Endodermal cell (in vitro differentiated cells): ENCODE measurements around the gene P2RY2. TPM values are rescaled to one million over a fixed set of nuclear protein-coding genes. Genes with fewer than 3 reads are reported as not detected.

Experiments
- DNase-seq: peaks from one replicate; pipeline ENCODE4 v3.0.0-alpha.2; 2017
- H3K27ac ChIP-seq: 2 replicates; pipeline ENCODE4 v1.5.1; 2013; ENCODE audit warnings: mild to moderate bottlenecking, low read depth, low read length, moderate library complexity
- H3K27me3 ChIP-seq: 2 replicates; pipeline ENCODE4 v1.6.1; 2013; ENCODE audit warnings: mild to moderate bottlenecking, low read length, moderate library complexity; ENCODE audit not compliant: insufficient read depth, control insufficient read depth, poor library complexity, severe bottlenecking
- H3K36me3 ChIP-seq: 2 replicates; pipeline ENCODE4 v1.7.0; 2013; ENCODE audit warnings: mild to moderate bottlenecking, low read length, moderate library complexity; ENCODE audit not compliant: control insufficient read depth, insufficient read depth
- H3K4me1 ChIP-seq: one replicate; pipeline ENCODE4 v1.7.0; 2013; ENCODE audit warnings: low read length; ENCODE audit not compliant: control insufficient read depth, insufficient read depth
- H3K4me3 ChIP-seq: 2 replicates; pipeline ENCODE4 v1.5.1; 2013; ENCODE audit warnings: mild to moderate bottlenecking, low read length, moderate library complexity
- H3K9ac ChIP-seq: 2 replicates; pipeline ENCODE4 v1.6.1; 2013; ENCODE audit warnings: mild to moderate bottlenecking, low read length, moderate library complexity; ENCODE audit not compliant: poor library complexity, severe bottlenecking; ENCODE audit errors: extremely low read depth
- H3K9me3 ChIP-seq: 2 replicates; pipeline ENCODE4 v1.6.1; 2013; ENCODE audit warnings: mild to moderate bottlenecking, low read length, moderate library complexity; ENCODE audit not compliant: control insufficient read depth
- H3K27ac Mint-ChIP-seq: 2 replicates; pipeline ENCODE4 v1.8.0; 2020; ENCODE audit warnings: mixed read lengths
- H3K27me3 Mint-ChIP-seq: 2 replicates; pipeline ENCODE4 v1.8.0; 2021; ENCODE audit warnings: mild to moderate bottlenecking, mixed read lengths; ENCODE audit not compliant: insufficient read depth
- H3K36me3 Mint-ChIP-seq: 2 replicates; pipeline ENCODE4 v1.8.0; 2020; ENCODE audit warnings: low read depth, mixed read lengths
- H3K4me1 Mint-ChIP-seq: 2 replicates; pipeline ENCODE4 v1.8.0; 2020; ENCODE audit warnings: mixed read lengths
- H3K4me3 Mint-ChIP-seq: 2 replicates; pipeline ENCODE4 v1.8.0; 2020; ENCODE audit warnings: mild to moderate bottlenecking, moderate library complexity, mixed read lengths
- H3K9me3 Mint-ChIP-seq: 2 replicates; pipeline ENCODE4 v1.8.0; 2020; ENCODE audit warnings: mild to moderate bottlenecking, mixed read lengths
- WGBS, 2 experiments: methylation state at CpG; one replicate each; pipeline versions ENCODE4 v1.1.5 to v1.1.7; 2013; ENCODE audit warnings: missing lambda C conversion rate in 2 of 2, mixed read lengths in 1 of 2; ENCODE audit not compliant: insufficient coverage in 1 of 2, insufficient read length in 1 of 2; 5-methylcytosine and 5-hydroxymethylcytosine counted together
- total RNA-seq, 2 donors: library from RNA; stranded (reverse); fragmentation: NEBNext Ultra II Directional in 1 of 2; extraction: Animal tissue kit (Norgen Biotek cat#: 25700) in 1 of 2; gene quantifications; 2 replicates in 1 of 2; 3 replicates in 1 of 2; pipeline ENCODE4 v1.2.1, GENCODE V29; 2021
- TF ChIP-seq, protein P1 (sequence below): fragments of 200-600 bp; sonication (generic); conservative IDR thresholded peaks from 2 replicates; pipeline ENCODE4 v1.5.0; 2021; ENCODE audit warnings: antibody characterized with exemption, mild to moderate bottlenecking

Gene P2RY2
- total RNA-seq, 2 donors from 2014 or later: 0.60 to 0.62 TPM

DNA sequence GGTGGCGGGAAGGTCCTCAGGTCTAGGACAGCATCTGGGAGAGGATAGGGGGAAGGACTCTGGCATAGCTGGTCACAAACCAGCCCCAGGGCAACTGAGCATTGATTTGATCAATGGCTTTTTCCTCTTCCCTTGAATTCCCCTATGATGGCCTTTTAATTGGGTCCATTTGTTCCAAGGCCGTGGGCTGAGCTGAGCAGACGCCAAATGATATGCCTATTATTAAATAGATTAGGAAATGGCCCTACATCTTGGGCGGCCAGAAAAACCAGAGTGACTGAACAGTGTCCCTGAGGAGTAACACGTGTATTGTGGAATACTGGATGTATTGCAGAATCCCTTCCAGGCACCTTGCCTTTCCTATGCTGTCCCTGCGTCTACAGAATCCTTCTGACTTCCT, 27.4 kb downstream of the P2RY2 start:
- Mint-ChIP-seq H3K9me3 (no peaks in the 10 kb centered on the region), H3K27me3 (peaks cover 3% of the 10 kb centered on the region), H3K4me1 (peaks cover 11% of the 10 kb centered on the region), H3K36me3 (no peaks in the 10 kb centered on the region), H3K4me3 (no peak overlapping the region), H3K27ac (no peak overlapping the region)
- no peak overlapping the region for H3K4me3 ChIP-seq
- no peaks in the 10 kb centered on the region for H3K9me3 ChIP-seq
- no peaks in the 10 kb centered on the region for H3K4me1 ChIP-seq
- H3K27ac ChIP-seq: no peak overlapping the region
- H3K27me3 ChIP-seq: no peaks in the 10 kb centered on the region
- H3K9ac ChIP-seq: no peak overlapping the region
- TF ChIP-seq, protein P1, sequence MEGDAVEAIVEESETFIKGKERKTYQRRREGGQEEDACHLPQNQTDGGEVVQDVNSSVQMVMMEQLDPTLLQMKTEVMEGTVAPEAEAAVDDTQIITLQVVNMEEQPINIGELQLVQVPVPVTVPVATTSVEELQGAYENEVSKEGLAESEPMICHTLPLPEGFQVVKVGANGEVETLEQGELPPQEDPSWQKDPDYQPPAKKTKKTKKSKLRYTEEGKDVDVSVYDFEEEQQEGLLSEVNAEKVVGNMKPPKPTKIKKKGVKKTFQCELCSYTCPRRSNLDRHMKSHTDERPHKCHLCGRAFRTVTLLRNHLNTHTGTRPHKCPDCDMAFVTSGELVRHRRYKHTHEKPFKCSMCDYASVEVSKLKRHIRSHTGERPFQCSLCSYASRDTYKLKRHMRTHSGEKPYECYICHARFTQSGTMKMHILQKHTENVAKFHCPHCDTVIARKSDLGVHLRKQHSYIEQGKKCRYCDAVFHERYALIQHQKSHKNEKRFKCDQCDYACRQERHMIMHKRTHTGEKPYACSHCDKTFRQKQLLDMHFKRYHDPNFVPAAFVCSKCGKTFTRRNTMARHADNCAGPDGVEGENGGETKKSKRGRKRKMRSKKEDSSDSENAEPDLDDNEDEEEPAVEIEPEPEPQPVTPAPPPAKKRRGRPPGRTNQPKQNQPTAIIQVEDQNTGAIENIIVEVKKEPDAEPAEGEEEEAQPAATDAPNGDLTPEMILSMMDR: no peak
- no peaks in the 10 kb centered on the region for H3K36me3 ChIP-seq
- peak; percentile 33 for DNase-seq
- 91% methylated on average over 5 to 6 of the region's 6 CpGs for WGBS, 2 experiments

DNA sequence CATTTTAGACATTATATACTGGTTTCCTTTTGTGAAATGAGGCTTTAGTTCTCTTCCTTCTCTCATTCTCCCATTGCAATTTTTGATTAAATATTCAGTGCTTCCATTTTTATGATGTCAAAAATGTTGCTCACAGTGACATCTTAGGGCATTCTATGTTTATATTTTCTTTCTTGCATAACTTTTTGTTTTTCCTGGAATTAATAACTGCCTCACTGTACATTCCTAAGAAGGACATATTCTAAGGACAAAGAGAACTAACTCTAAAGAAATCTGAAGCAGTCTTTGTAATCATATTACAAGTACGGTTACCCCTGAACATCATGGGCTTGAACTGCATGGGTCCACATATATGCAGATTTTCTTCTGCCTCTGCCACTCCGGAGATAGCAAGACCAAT, 28.2 kb downstream of the P2RY2 start:
- DNase-seq: no peak
- no peak overlapping the region for H3K27ac Mint-ChIP-seq
- Histone ChIP-seq H3K27me3 (no peaks in the 10 kb centered on the region), H3K9ac (no peak overlapping the region), H3K36me3 (no peaks in the 10 kb centered on the region), H3K9me3 (no peaks in the 10 kb centered on the region), H3K27ac (no peak overlapping the region), H3K4me3 (no peak overlapping the region), H3K4me1 (no peaks in the 10 kb centered on the region)
- TF ChIP-seq, protein P1: no peak
- no peaks in the 10 kb centered on the region for H3K9me3 Mint-ChIP-seq
- H3K27me3 Mint-ChIP-seq: peaks cover 3% of the 10 kb centered on the region
- no peaks in the 10 kb centered on the region for H3K36me3 Mint-ChIP-seq
- peaks cover 11% of the 10 kb centered on the region for H3K4me1 Mint-ChIP-seq
- WGBS, 2 experiments: 85 to 86% methylated on average over 1 to 2 of the region's 2 CpGs
- H3K4me3 Mint-ChIP-seq: no peak overlapping the region

DNA sequence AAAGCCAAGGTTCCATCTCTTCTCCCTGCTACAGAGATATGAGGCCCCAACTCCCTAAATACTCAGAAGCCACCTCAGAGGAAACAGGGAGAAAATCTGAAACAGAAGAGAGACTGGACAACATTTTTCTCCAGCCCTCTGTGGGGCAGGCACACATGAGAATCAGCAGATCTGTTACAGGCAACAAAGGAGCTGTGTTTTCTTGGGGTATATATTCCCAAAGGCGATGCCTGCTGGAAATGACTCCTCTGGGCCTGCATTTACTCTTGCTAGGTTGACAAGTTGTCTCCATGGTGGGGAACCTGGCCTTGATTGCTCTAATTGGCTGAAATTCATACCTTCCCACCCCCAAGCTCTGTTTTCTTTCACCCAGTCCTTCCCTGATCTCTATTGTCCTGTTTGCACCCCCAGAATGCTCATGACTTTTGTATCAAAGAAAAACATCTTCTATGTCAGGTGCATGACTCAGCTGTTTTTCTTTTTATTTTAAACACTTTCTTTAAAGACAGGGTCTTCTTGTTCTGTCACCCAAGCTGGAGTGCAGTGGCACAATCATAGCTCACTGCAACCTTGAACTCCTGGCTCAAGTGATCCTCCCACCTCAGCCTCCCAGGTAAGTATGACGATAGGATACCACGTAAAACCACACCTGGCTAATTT, 30.6 kb downstream of the P2RY2 start:
- H3K9me3 ChIP-seq: no peaks in the 10 kb centered on the region
- WGBS, 2 experiments: 93 to 94% methylated on average over 3 of the region's 3 CpGs
- Mint-ChIP-seq H3K9me3 (no peaks in the 10 kb centered on the region), H3K27me3 (no peaks in the 10 kb centered on the region), H3K27ac (no peak overlapping the region), H3K36me3 (no peaks in the 10 kb centered on the region), H3K4me1 (peaks cover 8% of the 10 kb centered on the region), H3K4me3 (no peak overlapping the region)
- H3K9ac ChIP-seq: no peak overlapping the region
- H3K36me3 ChIP-seq: no peaks in the 10 kb centered on the region
- peak; percentile 33 for DNase-seq
- TF ChIP-seq, protein P1: no peak
- H3K27ac ChIP-seq: no peak overlapping the region
- no peaks in the 10 kb centered on the region for H3K4me1 ChIP-seq
- H3K4me3 ChIP-seq: no peak overlapping the region
- H3K27me3 ChIP-seq: no peaks in the 10 kb centered on the region
